Left lung (tissue), 10 donors: Measurements from ENCODE around the gene COL20A1. TPM values are rescaled to one million over a fixed set of nuclear protein-coding genes. Genes with fewer than 3 reads are reported as not detected.

ENCODE experiments used
- ATAC-seq: fragments of 200-7000 bp; cut with Tn5 transposase; one replicate; pipeline ENCODE4 v1.9.1; 2020; ENCODE audit warnings: moderate library complexity
- DNase-seq, 4 donors: peaks; one replicate each; pipeline ENCODE4 v3.0.0-alpha.2; 2013 to 2020
- H3K27ac ChIP-seq, 2 donors: fragments of 200-600 bp; sonication (generic) in 1 of 2; one replicate each; pipeline versions ENCODE4 v1.5.0 to v1.8.0; 2020 to 2021
- H3K27me3 ChIP-seq, 2 donors: fragments of 200-600 bp; sonication (generic) in 1 of 2; one replicate each; pipeline versions ENCODE4 v1.5.0 to v1.8.0; 2020 to 2021
- H3K36me3 ChIP-seq, 2 donors: fragments of 200-600 bp; sonication (generic) in 1 of 2; one replicate each; pipeline versions ENCODE4 v1.5.0 to v1.8.0; 2020 to 2021
- H3K4me1 ChIP-seq, 2 donors: fragments of 200-600 bp; one replicate each; pipeline ENCODE4 v1.8.0; 2021
- H3K4me3 ChIP-seq, 2 donors: fragments of 200-600 bp; sonication (generic) in 1 of 2; one replicate each; pipeline versions ENCODE4 v1.5.0 to v1.8.0; 2020 to 2021; ENCODE audit warnings: mild to moderate bottlenecking in 1 of 2
- H3K9me3 ChIP-seq, 2 donors: fragments of 200-600 bp; sonication (generic) in 1 of 2; one replicate each; pipeline versions ENCODE4 v1.5.0 to v1.8.0; 2020 to 2021
- intact Hi-C, 2 donors: fragments of 100-400 bp; cut with DNase I; formaldehyde crosslinking; loops; one replicate each; pipeline versions ENCODE4 v1.11.2 to v1.14.2; 2022
- polyA plus RNA-seq, 6 donors: library from polyadenylated mRNA; unstranded; fragments of 120-200 nt; gene quantifications; one replicate each; pipeline ENCODE4 v1.2.1, GENCODE V29; 2013; ENCODE audit not compliant: insufficient read length in 6 of 6
- total RNA-seq, 2 donors: library from RNA; stranded (reverse); fragmentation: NEBNext Ultra II Directional; extraction: Animal tissue kit (Norgen Biotek cat#: 25700); gene quantifications; one replicate each; pipeline ENCODE4 v1.2.1, GENCODE V29; 2021
- TF ChIP-seq, protein P1 (sequence below), 2 donors: fragments of 200-600 bp; sonication (generic) in 1 of 2; IDR thresholded peaks; one replicate each; pipeline versions ENCODE4 v1.5.0 to v1.8.0; 2021; ENCODE audit warnings: antibody characterized with exemption in 2 of 2
- donor health status: DM: no; HTN: yes; CAD: no.
- donor health status: DM: no; HTN: no; CAD: no.

The COL20A1 gene
- total and polyA plus RNA-seq, 8 donors, result 0.08 to 0.31 (median 0.24) TPM; not detected in 2

DNA sequence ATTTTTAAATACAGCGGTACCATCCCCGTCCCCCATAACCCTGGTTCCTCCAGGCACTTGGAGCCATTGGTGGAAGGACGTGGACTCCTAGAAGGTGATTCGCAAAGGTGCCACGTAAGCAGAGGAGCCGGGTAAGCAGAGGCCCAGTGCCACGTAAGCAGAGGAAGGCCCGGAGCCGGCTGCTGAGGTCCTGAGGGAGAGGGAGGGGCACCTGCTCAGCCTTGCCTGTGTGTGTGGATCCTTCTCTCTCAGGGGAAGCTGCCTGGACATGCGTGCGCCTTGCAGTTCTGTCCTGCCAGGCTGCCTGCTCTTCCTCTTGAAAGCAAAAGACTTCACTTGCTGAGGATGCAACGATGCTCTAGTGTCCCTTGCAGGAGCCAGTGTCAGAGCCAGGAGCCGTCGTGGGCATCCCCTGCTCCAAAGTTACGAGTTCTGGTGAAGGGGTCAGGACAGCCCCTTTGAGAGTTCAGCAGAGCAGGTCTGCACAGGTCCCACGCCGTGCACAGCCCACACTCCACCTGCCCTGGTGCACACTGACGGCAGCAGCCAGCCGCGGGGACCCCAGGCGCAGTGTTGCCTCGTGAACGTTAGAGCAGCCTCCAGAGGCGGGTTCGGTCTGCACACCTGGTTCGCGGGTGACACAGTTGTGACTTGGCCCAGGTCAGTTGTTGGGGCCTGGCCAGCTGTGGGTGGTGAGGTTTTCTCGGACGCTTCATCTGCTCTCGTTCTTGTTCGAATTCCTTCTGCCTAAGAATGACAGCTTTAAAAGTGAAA is 36.9 kb upstream of the COL20A1 start:
- Histone ChIP-seq H3K36me3 (no peaks in the 10 kb centered on the region), H3K4me3 (no peak overlapping the region), H3K4me1 (peaks cover 0 to 11% of the 10 kb centered on the region in 2 donors), H3K27ac (no peak overlapping the region), H3K9me3 (no peaks in the 10 kb centered on the region), H3K27me3 (peaks cover 48 to 94% of the 10 kb centered on the region in 2 donors)
- TF ChIP-seq, protein P1, sequence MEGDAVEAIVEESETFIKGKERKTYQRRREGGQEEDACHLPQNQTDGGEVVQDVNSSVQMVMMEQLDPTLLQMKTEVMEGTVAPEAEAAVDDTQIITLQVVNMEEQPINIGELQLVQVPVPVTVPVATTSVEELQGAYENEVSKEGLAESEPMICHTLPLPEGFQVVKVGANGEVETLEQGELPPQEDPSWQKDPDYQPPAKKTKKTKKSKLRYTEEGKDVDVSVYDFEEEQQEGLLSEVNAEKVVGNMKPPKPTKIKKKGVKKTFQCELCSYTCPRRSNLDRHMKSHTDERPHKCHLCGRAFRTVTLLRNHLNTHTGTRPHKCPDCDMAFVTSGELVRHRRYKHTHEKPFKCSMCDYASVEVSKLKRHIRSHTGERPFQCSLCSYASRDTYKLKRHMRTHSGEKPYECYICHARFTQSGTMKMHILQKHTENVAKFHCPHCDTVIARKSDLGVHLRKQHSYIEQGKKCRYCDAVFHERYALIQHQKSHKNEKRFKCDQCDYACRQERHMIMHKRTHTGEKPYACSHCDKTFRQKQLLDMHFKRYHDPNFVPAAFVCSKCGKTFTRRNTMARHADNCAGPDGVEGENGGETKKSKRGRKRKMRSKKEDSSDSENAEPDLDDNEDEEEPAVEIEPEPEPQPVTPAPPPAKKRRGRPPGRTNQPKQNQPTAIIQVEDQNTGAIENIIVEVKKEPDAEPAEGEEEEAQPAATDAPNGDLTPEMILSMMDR (IDR thresholded peaks at IDR 0.05), result no peak
- ATAC-seq (no peak), DNase-seq (no peak)
- intact Hi-C loops, result no loop called here

- ATAC-seq (no peak), DNase-seq (no peak)
- Histone ChIP-seq H3K4me3 (no peak overlapping the region), H3K27me3 (peaks cover 44 to 94% of the 10 kb centered on the region in 2 donors), H3K9me3 (no peaks in the 10 kb centered on the region), H3K36me3 (no peaks in the 10 kb centered on the region), H3K4me1 (peaks cover 0 to 11% of the 10 kb centered on the region in 2 donors), H3K27ac (no peak overlapping the region)
- intact Hi-C loops, result no loop called here
- TF ChIP-seq, protein P1 (IDR thresholded peaks at IDR 0.05), result no peak
These were observed 36.0 kb upstream of the COL20A1 start for GRCh38 chr20:63256954-63257353.

- H3K27ac ChIP-seq, result no peak overlapping the region
- H3K9me3 ChIP-seq, result no peaks in the 10 kb centered on the region
- TF ChIP-seq, protein P1 (IDR thresholded peaks at IDR 0.05), result no peak
- H3K36me3 ChIP-seq, result no peaks in the 10 kb centered on the region
- intact Hi-C loops, result no loop called here
- DNase-seq (no peak), ATAC-seq (no peak)
- H3K4me1 ChIP-seq, result peaks cover 0 to 11% of the 10 kb centered on the region in 2 donors
- H3K4me3 ChIP-seq, result no peak overlapping the region
- H3K27me3 ChIP-seq, result peaks cover 37 to 94% of the 10 kb centered on the region in 2 donors
These were observed 35.4 kb upstream of the COL20A1 start for GRCh38 chr20:63257629-63258028.

- DNase-seq, result peak in 2 of 4 donors; percentile 59 to 89
- Histone ChIP-seq H3K36me3 (no peaks in the 10 kb centered on the region), H3K27me3 (peaks cover 29 to 94% of the 10 kb centered on the region in 2 donors), H3K4me1 (peaks cover 0 to 4% of the 10 kb centered on the region in 2 donors), H3K27ac (no peak overlapping the region), H3K4me3 (no peak overlapping the region), H3K9me3 (no peaks in the 10 kb centered on the region)
- intact Hi-C loops, result no loop called here
- no peak for ATAC-seq
- TF ChIP-seq, protein P1 (IDR thresholded peaks at IDR 0.05), result no peak
These were observed 34.2 kb upstream of the COL20A1 start for GRCh38 chr20:63258781-63259180.

- no peak overlapping the region for H3K4me3 ChIP-seq
- ATAC-seq (no peak), DNase-seq (no peak)
- intact Hi-C loops, result no loop called here
- H3K27me3 ChIP-seq, result peaks cover 18 to 94% of the 10 kb centered on the region in 2 donors
- H3K9me3 ChIP-seq, result no peaks in the 10 kb centered on the region
- no peak overlapping the region for H3K27ac ChIP-seq
- TF ChIP-seq, protein P1 (IDR thresholded peaks at IDR 0.05), result no peak
- H3K4me1 ChIP-seq, result no peaks in the 10 kb centered on the region
- no peaks in the 10 kb centered on the region for H3K36me3 ChIP-seq
These were observed 33.1 kb upstream of the COL20A1 start for GRCh38 chr20:63259734-63260460.
